ENCODE data around the gene PALM.

The PALM gene

DNA sequence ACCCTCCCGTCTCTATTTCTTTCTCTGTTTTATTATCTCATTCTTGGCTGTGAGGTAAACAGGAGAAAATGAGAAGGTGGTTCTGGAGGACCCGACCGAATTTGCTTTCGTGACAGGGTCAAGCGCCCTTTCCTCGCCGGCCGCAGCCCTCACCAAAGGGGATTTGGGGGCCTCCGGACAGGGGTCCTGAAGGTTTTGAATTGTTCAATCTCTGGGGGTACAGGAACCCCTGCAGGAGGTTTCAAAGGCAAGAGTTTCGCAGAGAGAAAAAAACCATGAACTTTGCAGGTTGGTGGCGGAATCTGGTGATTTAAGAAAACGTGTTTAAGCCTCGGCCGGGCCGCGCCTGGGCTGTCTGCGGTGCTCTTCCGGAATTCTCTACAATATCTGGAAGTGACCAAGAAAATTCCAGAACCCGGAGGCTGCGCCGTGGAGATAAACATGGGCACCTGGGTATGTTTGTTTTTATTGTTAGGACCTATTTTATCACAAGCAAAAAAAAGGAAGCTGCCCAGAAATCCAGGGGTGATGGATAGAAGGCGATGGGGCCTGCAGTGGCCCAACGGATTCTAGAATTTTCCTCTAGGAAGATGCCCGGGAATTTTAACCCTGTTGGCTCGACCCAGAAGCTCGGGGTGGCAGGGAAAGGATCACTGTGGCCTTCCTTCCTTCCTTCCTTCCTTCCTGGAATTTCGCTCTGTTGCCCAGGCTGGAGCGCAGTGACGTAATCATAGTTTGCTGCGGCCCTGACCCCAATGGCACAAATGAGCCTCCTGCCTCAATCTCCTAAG is 74.3 kb downstream of the PALM start:
- peak; percentile 18 for DNase-seq

GRCh38 chr19:784541-784940 is 75.8 kb downstream of the PALM start:
- no peak for DNase-seq

DNA sequence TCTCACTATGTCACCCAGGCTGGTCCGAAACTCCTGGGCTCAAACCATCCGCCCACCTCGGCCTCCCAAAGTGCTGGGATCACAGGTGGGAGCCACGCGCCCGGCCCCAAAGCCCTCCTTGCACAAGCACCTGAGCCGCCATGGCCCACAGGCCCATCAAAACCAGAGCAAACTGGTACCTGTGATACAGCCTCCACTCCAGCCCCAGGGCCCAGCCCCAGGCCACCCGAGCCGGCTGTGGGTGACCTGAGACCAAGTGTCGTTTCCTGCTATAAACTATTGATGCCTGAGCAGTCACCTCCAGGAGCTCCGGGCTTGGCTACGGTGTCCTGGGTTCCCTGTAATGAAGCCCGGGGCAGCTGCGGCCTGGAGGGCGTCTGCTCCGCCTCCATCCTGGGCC is 78.8 kb downstream of the PALM start:
- no peak for DNase-seq

GRCh38 chr19:788686-788982 is 79.9 kb downstream of the PALM start:
- DNase-seq, result no peak

DNA sequence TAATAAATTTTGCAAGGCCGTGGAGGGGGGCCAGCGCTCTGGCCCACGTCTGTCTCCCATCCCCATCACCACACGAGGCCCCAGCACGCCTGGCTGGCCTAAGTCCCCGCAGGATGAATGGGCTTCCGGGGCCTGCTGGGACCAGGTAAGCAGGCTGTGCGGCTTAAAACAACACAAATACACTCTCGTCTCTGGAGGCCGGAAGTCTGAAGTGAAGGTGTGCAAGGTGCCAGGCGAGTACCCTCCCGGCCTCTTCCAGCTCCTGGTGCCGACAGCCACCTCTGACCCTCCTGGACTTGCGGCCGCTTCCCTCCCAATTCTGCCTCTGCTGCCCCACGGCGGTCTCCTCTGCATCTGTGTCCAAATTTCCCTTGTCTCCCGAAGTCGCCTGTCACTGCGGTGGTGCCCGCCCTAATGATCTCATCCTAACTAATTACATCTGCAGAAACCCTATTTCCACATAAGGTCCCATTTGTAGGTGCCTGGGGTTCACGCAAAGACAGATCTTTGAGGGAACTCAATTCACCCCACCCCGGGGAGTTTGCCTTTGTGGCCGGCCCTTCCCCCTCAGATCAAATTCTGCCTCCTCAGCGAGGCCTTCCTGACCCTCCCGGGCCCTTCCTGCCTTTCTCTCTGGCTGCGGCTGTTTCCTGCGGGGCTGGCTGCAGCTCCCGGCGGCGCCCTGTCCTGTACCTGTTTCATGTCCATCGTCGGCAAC is 80.4 kb downstream of the PALM start:
- DNase-seq, result peak; percentile 76

DNA sequence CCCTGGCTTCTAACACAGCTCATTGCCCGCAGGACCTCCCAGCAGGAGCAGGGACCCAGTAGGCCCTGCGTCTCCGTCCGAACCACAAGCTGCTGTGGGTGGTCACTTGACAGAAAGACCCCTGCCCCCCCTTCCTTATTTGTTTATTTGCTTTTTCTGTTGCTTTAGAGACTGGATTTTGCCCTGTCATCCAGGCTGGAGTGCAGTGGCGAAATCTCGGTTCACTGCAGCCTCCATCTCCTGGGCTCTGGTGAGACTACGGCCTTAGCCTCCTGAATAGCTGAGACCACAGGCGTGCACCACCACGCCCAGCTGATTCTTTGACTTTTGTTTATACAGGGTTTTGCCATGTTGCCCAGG is 80.9 kb downstream of the PALM start:
- no peak for DNase-seq

- DNase-seq, result no peak
These were observed 82.4 kb downstream of the PALM start for GRCh38 chr19:791007-791566.

GRCh38 chr19:791567-792305 is 83.0 kb downstream of the PALM start:
- no peak for DNase-seq

DNA sequence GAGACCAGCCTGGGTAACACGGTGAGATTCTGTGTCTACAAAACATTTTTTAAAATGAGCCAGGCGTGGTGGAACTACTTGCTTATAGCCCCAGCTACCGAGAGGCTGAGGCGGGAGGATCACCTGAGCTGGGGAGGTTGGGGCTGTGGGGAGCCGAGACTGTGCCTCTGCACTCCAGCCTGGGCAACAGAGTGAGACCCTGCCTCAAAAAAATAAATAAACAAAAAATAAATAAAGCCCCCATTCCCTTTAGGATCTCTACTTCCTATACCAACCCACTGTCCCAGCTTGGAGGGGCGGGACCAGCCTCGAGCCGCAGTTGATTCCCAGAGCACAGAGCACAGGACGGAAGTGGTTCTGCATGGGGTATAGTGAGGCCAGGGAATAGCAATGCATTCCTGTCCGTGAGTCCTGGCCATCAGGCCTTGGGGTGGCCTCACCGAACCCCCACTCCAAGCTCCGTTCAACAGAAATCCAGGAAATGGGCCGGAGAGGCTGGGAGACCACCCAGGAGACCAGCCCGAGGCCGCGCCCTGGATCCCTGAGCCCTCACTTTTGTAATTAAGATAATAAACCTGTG is 83.7 kb downstream of the PALM start:
- DNase-seq, result no peak

- no peak for DNase-seq
These were observed 85.1 kb downstream of the PALM start for GRCh38 chr19:793806-794205.

DNA sequence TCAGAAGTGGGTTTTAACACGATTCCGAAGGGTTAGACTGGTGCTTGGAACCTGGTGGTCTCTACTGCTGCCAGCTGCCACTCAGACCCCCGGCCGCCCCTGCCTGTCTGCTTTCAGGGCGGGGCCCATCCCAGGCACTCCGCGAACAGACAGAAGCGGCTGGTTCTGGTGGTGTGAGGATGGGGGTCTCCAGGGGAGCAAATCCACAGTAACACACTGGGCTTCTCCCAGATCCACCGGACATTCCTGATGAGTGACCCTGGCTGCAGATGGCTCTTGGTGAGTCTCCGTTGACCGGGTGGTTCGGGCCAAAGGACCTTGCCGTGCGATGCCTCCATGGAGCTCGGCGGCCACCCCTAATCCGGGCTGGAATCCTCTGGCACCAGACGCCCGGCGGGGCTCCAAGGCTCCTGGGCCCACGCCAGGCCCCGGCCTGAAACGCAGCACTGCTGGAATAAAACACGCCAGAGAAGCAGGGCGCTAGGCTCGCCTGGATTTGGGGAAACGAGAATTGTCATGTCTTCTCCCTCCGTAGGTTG is 86.4 kb downstream of the PALM start:
- no peak for DNase-seq

DNA sequence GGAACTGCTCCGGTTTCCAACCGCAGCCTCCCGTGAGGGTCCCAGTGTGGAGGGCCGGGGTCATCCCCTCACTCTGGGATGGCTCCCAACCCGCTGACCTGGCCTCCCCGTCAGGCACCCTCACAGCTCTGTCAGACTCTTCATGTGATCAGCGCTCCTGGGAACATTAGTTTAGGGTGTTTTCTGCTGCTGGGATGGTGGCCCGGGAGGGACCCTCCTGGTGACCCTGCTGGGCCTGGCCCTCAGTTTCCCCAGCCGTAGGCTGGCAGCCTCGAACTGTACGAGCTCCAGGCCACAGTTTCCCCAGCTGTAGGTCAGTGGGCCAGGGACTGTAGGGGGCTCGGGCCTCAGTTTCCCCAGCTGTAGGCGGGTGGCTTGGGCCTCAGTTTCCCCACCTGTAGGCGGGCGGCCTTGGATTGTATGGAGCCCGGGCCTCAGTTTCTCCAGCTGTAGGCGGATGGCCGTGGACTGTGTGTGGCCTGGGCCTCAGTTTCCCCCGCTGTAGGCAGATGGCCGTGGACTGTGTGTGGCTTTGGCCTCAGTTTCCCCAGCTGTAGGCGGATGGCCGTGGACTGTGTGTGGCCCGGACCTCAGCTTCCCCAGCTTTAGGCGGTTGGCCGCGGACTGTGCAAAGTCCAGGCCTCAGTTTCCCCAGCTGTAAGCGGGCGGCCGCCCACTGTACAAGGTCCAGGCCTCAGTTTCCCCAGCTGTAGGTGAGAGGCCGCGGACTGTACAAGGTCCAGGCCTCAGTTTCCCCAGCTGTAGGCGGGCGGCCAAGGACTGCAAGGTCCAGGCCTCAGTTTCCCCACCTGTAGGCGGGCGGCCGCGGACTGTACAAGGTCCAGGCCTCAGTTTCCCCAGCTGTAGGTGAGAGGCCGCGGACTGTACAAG is 87.2 kb downstream of the PALM start:
- no peak for DNase-seq

GRCh38 chr19:796692-797527 is 88.2 kb downstream of the PALM start, which contains the start of gene PTBP1:
TSS of gene PTBP1 (plus strand) at chr19:797452. CDS start at chr19:797498, 46 bp downstream.
- peak; percentile 100 for DNase-seq
